HepG2 (cell line): ENCODE measurements around the gene ADGRG1. TPM values are rescaled to one million over a fixed set of nuclear protein-coding genes. Genes with fewer than 3 reads are reported as not detected.

Experiments
- ATRX ChIP-seq: sonication (generic); formaldehyde crosslinking; IDR thresholded peaks from 2 replicates; pipeline ENCODE4 v1.4.0; 2020; ENCODE audit warnings: missing genetic modification reagents, borderline replicate concordance
- GPN1 ChIP-seq: sonication (generic); formaldehyde crosslinking; IDR thresholded peaks from 2 replicates; pipeline ENCODE4 v1.5.1; 2020; ENCODE audit warnings: missing genetic modification reagents, borderline replicate concordance
- IKZF4 ChIP-seq: sonication (generic); formaldehyde crosslinking; IDR thresholded peaks from 2 replicates; pipeline ENCODE4 v1.5.1; 2020; ENCODE audit warnings: borderline replicate concordance, mild to moderate bottlenecking, low read depth, missing genetic modification reagents; ENCODE audit errors: not compliant biosample characterization
- MTF2 ChIP-seq: sonication (generic); formaldehyde crosslinking; IDR thresholded peaks from 2 replicates; pipeline ENCODE4 v1.5.0; 2020; ENCODE audit warnings: missing genetic modification reagents, borderline replicate concordance
- MYC ChIP-seq: sonication (generic); formaldehyde crosslinking; IDR thresholded peaks from 2 replicates; pipeline ENCODE4 v1.9.0; 2021; ENCODE audit warnings: missing genetic modification reagents, borderline replicate concordance
- PLRG1 ChIP-seq: fragments of 450-650 bp; conservative IDR thresholded peaks from 2 replicates; pipeline ENCODE4 v1.6.1; 2016
- PRDM4 ChIP-seq: sonication (generic); formaldehyde crosslinking; IDR thresholded peaks from 2 replicates; pipeline ENCODE4 v1.9.0; 2021; ENCODE audit warnings: missing genetic modification reagents, borderline replicate concordance
- SRSF9 ChIP-seq: fragments of 200-400 bp; formaldehyde crosslinking; IDR thresholded peaks from 2 replicates; pipeline ENCODE4 v1.6.1; 2018; ENCODE audit warnings: borderline replicate concordance, mild to moderate bottlenecking, low read depth, low read length; ENCODE audit not compliant: insufficient read depth, poor library complexity, severe bottlenecking
- ZBTB7A ChIP-seq: sonication (generic); formaldehyde crosslinking; IDR thresholded peaks from 2 replicates; pipeline ENCODE4 v1.8.0; 2022; ENCODE audit warnings: mild to moderate bottlenecking, missing genetic modification reagents
- ZNF235 ChIP-seq: sonication (generic); formaldehyde crosslinking; IDR thresholded peaks from 2 replicates; pipeline ENCODE4 v1.8.1; 2023; ENCODE audit warnings: mild to moderate bottlenecking, missing genetic modification reagents, borderline replicate concordance
- ZNF251 ChIP-seq: sonication (generic); formaldehyde crosslinking; IDR thresholded peaks from 2 replicates; pipeline ENCODE4 v1.9.0; 2021; ENCODE audit warnings: mild to moderate bottlenecking, missing genetic modification reagents
- ZNF552 ChIP-seq: sonication (generic); formaldehyde crosslinking; IDR thresholded peaks from 2 replicates; pipeline ENCODE4 v1.9.0; 2022; ENCODE audit warnings: missing genetic modification reagents, mild to moderate bottlenecking, borderline replicate concordance
- ZNF616 ChIP-seq: sonication (generic); formaldehyde crosslinking; IDR thresholded peaks from 2 replicates; pipeline ENCODE4 v1.5.0; 2020; ENCODE audit warnings: low read depth, mild to moderate bottlenecking, missing genetic modification reagents
- polyA plus RNA-seq, 8 experiments: library from polyadenylated mRNA; depleted of rRNA in 3 of 8; stranded (reverse) in 7 of 8; unstranded in 1 of 8; fragments of >200 nt; fragmentation: Illumina TruSeq in 4 of 8; extraction: Trizol in 4 of 8; gene quantifications; 2 replicates each; pipeline versions ENCODE4 v1.2.1 to v1.2.3, GENCODE V29; 2011 to 2016; ENCODE audit warnings: low read depth in 4 of 8, missing spikeins in 1 of 8, mixed read lengths in 1 of 8; ENCODE audit not compliant: insufficient read depth in 1 of 8
- total RNA-seq, 5 experiments: library from RNA; depleted of rRNA; stranded (reverse); fragments of >200 nt; fragmentation: Illumina TruSeq; extraction: Trizol; gene quantifications; 2 replicates each; pipeline ENCODE4 v1.2.3, GENCODE V29; 2016; ENCODE audit warnings: low read depth in 1 of 5
- TF ChIP-seq, protein P1 (sequence below): sonication (generic); formaldehyde crosslinking; IDR thresholded peaks from 2 replicates; pipeline ENCODE4 v1.5.1; 2020; ENCODE audit warnings: missing genetic modification reagents, mild to moderate bottlenecking, borderline replicate concordance
- TF ChIP-seq, protein P2 (sequence below): sonication (generic); formaldehyde crosslinking; IDR thresholded peaks from 2 replicates; pipeline ENCODE4 v1.4.0; 2020; ENCODE audit warnings: mild to moderate bottlenecking, missing genetic modification reagents
- TF ChIP-seq, protein P3 (sequence below): sonication (generic); formaldehyde crosslinking; IDR thresholded peaks from 2 replicates; pipeline ENCODE4 v1.4.0; 2020; ENCODE audit warnings: mild to moderate bottlenecking, missing genetic modification reagents
- TF ChIP-seq, protein P4 (sequence below): IDR thresholded peaks from 2 replicates; pipeline ENCODE4 v1.6.1; 2012; ENCODE audit warnings: low read length, improper control_type of control experiment

ADGRG1 gene
- total and polyA plus RNA-seq, 2 of the 13 experiments (the other 11 are each of a cell fraction or from before 2014, with no cell fraction given), result 2.7 to 5.9 TPM

DNA sequence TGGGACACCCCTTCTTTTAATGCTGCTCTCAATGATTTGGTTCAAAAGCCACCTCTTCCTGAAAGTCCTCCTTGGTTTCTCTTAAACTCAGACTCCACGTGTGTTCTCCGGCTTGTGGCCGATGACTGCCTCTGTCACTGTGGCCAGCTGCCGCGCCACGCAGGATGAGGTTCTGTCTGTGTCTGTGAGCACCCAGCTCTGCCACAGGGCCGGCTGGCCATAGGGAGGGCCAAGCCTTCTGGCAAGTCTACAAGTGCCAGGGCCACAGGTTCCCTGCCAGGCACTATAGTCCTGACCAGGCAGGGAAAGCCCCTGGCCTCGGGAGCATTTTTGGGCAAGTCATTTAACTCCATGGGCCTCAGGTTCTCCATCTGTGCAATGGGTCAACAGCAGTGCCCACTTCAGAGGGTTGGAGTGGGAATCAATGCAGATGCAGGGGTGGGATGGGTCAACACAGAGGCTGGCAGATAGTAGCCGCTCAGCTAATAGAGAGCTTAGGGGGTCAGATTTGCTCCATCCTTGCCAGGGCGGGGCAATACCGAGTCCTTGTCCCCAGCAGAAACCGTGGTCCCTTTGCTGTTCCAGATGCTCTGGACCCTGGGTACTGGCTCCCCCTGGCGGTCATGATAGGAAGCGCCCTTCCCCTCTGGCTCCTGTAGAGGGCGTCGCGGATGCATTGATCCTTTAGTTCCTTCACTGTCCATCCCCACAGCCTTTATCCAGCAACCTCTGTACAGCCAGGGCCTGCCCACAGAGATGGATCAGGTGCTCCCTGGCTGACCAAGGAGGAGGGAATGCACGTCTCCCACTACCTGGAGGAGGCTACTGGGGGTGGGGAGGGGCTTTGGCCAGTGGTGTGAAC, 20.4 kb downstream of the ADGRG1 start (continued):
- TF ChIP-seq PRDM4 (CRISPR knock-in tag), result no peak
- TF ChIP-seq, protein P1, sequence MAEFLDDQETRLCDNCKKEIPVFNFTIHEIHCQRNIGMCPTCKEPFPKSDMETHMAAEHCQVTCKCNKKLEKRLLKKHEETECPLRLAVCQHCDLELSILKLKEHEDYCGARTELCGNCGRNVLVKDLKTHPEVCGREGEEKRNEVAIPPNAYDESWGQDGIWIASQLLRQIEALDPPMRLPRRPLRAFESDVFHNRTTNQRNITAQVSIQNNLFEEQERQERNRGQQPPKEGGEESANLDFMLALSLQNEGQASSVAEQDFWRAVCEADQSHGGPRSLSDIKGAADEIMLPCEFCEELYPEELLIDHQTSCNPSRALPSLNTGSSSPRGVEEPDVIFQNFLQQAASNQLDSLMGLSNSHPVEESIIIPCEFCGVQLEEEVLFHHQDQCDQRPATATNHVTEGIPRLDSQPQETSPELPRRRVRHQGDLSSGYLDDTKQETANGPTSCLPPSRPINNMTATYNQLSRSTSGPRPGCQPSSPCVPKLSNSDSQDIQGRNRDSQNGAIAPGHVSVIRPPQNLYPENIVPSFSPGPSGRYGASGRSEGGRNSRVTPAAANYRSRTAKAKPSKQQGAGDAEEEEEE, result no peak
- no peak for TF ChIP-seq ZNF251 (CRISPR knock-in tag)
- TF ChIP-seq, protein P2, sequence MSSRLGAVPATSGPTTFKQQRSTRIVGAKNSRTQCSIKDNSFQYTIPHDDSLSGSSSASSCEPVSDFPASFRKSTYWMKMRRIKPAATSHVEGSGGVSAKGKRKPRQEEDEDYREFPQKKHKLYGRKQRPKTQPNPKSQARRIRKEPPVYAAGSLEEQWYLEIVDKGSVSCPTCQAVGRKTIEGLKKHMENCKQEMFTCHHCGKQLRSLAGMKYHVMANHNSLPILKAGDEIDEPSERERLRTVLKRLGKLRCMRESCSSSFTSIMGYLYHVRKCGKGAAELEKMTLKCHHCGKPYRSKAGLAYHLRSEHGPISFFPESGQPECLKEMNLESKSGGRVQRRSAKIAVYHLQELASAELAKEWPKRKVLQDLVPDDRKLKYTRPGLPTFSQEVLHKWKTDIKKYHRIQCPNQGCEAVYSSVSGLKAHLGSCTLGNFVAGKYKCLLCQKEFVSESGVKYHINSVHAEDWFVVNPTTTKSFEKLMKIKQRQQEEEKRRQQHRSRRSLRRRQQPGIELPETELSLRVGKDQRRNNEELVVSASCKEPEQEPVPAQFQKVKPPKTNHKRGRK (CRISPR knock-in tag), result no peak
- TF ChIP-seq, protein P3, sequence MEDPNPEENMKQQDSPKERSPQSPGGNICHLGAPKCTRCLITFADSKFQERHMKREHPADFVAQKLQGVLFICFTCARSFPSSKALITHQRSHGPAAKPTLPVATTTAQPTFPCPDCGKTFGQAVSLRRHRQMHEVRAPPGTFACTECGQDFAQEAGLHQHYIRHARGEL (CRISPR knock-in tag), result no peak
- no peak for TF ChIP-seq SRSF9
- peak; percentile 18 for TF ChIP-seq IKZF4 (CRISPR knock-in tag)
- TF ChIP-seq MTF2, result no peak
- no peak for TF ChIP-seq ZNF552
- TF ChIP-seq GPN1 (CRISPR knock-in tag), result no peak
- TF ChIP-seq, protein P4, sequence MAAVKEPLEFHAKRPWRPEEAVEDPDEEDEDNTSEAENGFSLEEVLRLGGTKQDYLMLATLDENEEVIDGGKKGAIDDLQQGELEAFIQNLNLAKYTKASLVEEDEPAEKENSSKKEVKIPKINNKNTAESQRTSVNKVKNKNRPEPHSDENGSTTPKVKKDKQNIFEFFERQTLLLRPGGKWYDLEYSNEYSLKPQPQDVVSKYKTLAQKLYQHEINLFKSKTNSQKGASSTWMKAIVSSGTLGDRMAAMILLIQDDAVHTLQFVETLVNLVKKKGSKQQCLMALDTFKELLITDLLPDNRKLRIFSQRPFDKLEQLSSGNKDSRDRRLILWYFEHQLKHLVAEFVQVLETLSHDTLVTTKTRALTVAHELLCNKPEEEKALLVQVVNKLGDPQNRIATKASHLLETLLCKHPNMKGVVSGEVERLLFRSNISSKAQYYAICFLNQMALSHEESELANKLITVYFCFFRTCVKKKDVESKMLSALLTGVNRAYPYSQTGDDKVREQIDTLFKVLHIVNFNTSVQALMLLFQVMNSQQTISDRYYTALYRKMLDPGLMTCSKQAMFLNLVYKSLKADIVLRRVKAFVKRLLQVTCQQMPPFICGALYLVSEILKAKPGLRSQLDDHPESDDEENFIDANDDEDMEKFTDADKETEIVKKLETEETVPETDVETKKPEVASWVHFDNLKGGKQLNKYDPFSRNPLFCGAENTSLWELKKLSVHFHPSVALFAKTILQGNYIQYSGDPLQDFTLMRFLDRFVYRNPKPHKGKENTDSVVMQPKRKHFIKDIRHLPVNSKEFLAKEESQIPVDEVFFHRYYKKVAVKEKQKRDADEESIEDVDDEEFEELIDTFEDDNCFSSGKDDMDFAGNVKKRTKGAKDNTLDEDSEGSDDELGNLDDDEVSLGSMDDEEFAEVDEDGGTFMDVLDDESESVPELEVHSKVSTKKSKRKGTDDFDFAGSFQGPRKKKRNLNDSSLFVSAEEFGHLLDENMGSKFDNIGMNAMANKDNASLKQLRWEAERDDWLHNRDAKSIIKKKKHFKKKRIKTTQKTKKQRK, result no peak
- TF ChIP-seq ZNF235 (CRISPR knock-in tag), result no peak
- peak; percentile 64; the same call in 1 of the 2 replicates for TF ChIP-seq MYC (CRISPR knock-in tag)
- TF ChIP-seq ATRX (CRISPR knock-in tag), result no peak
- no peak for TF ChIP-seq ZNF616 (CRISPR knock-in tag)
- TF ChIP-seq PLRG1, result no peak
- TF ChIP-seq ZBTB7A (CRISPR knock-in tag), result no peak
